Right lobe of liver (tissue), 4 donors: ENCODE data around the gene NEDD4L.

Source experiments
- CTCF ChIP-seq, 4 donors: fragments of 200-600 bp in 3 of 4; fragments of 450-650 bp in 1 of 4; IDR thresholded peaks; one replicate each; pipeline versions ENCODE4 v1.5.1 to v1.8.0; 2016 to 2022; ENCODE audit warnings: antibody characterized with exemption in 4 of 4, mild to moderate bottlenecking in 2 of 4
- POLR2A ChIP-seq: fragments of 450-650 bp; IDR thresholded peaks from one replicate; pipeline ENCODE4 v1.6.1; 2017; ENCODE audit warnings: antibody characterized with exemption, mild to moderate bottlenecking
- donor health status: DM: no; HTN: no; CAD: no.
- donor health status: DM: no; HTN: no; CAD: no.
- donor health status: DM: no; HTN: yes; CAD: no.

- TF ChIP-seq CTCF (IDR thresholded peaks at IDR 0.05) (no peak), POLR2A (no peak)
Observed at GRCh38 chr18:58241026-58241679, 197.1 kb downstream of the NEDD4L start.
